GM13976 (cell line): ENCODE data around the gene GYG1.

ENCODE experiments used
- DNase-seq: peaks from one replicate; pipeline ENCODE4 v3.0.0; 2012; ENCODE audit warnings: low spot score
- in situ Hi-C: fragments of 300-500 bp; cut with MboI; formaldehyde crosslinking; loops from one replicate; pipeline ENCODE4 v1.12.0; 2022; ENCODE audit warnings: low sequenced_read_pairs, mixed read lengths, inconsistent platforms; ENCODE audit not compliant: unreplicated experiment
- TF ChIP-seq, protein P1 (sequence below): IDR thresholded peaks from 2 replicates; pipeline ENCODE4 v1.5.1; 2012; ENCODE audit warnings: borderline replicate concordance, mild to moderate bottlenecking; ENCODE audit not compliant: insufficient read depth; ENCODE audit errors: extremely low read depth, missing control alignments, control extremely low read depth

The GYG1 gene

DNA sequence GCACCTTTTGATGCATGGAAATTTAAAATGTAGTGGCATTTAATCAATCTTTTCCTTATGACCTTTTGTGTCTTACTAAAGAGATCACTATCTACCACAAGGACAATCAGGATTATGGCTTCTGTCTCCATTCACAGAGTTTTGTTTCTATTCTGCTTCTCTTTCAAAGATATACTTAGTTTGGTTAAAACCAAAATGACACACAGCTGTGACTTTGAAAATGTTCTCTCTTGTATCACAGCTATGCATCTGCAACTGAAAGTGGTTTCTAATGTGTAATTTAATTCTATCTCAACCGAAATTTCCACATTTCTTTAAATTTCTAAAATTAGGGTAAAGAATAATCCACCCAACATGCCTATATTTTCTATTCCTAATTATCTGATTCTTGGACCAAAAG, 67.3 kb downstream of the GYG1 start:
- DNase-seq, result peak; percentile 29
- in situ Hi-C loops, result no loop called here
- TF ChIP-seq, protein P1, sequence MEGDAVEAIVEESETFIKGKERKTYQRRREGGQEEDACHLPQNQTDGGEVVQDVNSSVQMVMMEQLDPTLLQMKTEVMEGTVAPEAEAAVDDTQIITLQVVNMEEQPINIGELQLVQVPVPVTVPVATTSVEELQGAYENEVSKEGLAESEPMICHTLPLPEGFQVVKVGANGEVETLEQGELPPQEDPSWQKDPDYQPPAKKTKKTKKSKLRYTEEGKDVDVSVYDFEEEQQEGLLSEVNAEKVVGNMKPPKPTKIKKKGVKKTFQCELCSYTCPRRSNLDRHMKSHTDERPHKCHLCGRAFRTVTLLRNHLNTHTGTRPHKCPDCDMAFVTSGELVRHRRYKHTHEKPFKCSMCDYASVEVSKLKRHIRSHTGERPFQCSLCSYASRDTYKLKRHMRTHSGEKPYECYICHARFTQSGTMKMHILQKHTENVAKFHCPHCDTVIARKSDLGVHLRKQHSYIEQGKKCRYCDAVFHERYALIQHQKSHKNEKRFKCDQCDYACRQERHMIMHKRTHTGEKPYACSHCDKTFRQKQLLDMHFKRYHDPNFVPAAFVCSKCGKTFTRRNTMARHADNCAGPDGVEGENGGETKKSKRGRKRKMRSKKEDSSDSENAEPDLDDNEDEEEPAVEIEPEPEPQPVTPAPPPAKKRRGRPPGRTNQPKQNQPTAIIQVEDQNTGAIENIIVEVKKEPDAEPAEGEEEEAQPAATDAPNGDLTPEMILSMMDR, result no peak

DNA sequence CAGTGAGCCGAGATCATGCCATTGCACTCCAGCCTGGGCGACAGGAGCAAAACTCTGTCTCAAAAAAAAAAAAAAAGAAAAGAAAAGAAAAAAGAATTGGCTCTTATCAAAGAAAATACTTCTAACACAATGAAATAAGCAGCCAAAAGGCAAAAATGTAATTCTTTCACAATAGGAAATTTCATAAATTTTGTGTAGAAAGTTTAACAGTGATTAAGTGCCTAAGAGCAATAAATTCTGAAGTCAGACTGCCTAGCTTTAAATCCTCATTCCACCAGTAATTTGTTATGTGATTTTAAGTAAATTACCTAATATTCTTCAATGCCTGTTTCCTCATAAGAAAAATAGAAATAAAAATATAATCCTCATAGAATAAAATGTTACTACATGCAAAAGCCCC, 70.4 kb downstream of the GYG1 start:
- TF ChIP-seq, protein P1, result no peak
- in situ Hi-C loops, result no loop called here
- no peak for DNase-seq

DNA sequence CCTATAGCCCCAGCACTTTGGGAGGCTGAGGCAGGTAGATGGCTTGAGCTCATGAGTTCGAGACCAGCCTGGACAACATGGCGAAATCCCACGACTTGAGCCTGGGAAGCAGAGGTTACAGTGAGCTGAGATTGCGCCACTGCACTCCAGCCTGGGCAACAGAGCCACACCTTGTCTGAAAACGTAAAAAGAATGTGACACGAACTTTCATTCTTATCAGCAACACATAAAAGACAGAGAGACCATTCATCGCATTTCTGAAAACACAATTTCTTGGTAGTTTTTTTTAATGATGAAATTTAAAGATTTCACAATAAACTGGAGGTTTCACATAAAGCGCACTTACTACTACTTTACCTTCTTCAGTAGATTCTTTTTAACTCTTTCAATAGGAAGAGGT, 76.5 kb downstream of the GYG1 start:
- DNase-seq, result no peak
- TF ChIP-seq, protein P1, result no peak
- in situ Hi-C loops, result no loop called here
